ENCODE measurements around the gene VSIR. TPM values are rescaled to one million over a fixed set of nuclear protein-coding genes. Genes with fewer than 3 reads are reported as not detected.

Gene VSIR
- 3.3 TPM for polyA plus RNA-seq (2013, experiment 1 of 2)
- 3.8 TPM for polyA plus RNA-seq (2013, experiment 2 of 2)

- Histone ChIP-seq H3K4me1 (ENCODE audit: control insufficient read depth, insufficient read depth, low read depth, low read length) (peaks cover 19% of the 10 kb centered on the region), H3K36me3 (ENCODE audit: control insufficient read depth in 1 of 2, insufficient read depth in 2 of 2, low read depth in 1 of 2, low read length in 2 of 2) (no peaks in the 10 kb centered on the region), H4K91ac (ENCODE audit: low read length) (no peak within 1 kb of the TSS), H2BK15ac (ENCODE audit: low read depth, poor library complexity, severe bottlenecking) (peak within 1 kb of the TSS; percentile 96), H3K79me1 (replicated peaks; ENCODE audit: low read length, poor library complexity, severe bottlenecking) (no peaks in the 10 kb centered on the region), H2AFZ (ENCODE audit: low read depth, low read length) (peak within 1 kb of the TSS; percentile 30), H3K9me3 (ENCODE audit: control insufficient read depth, low read length) (no peaks in the 10 kb centered on the region), H3K23ac (ENCODE audit: low read length in 2 of 2) (no peak within 1 kb of the TSS), H2BK12ac (ENCODE audit: low read length in 2 of 2) (peak within 1 kb of the TSS in 1 of 2 experiments; percentile 37), H2BK5ac (ENCODE audit: low read depth, low read length, poor library complexity, severe bottlenecking) (no peak within 1 kb of the TSS), H3K18ac (ENCODE audit: low read depth in 1 of 2, low read length in 2 of 2) (peak within 1 kb of the TSS; percentile 16 to 30), H3K4me3 (ENCODE audit: insufficient read depth in 1 of 2, low read depth in 1 of 2, low read length in 2 of 2) (peak within 1 kb of the TSS; percentile 45 to 87), H3K14ac (ENCODE audit: low read length in 2 of 2) (peak within 1 kb of the TSS in 1 of 2 experiments; percentile 9), H3K9ac (ENCODE audit: low read length) (peak within 1 kb of the TSS; percentile 87), H4K8ac (ENCODE audit: low read length) (peak within 1 kb of the TSS; percentile 52), H2AK5ac (ENCODE audit: low read length, severe bottlenecking) (no peak within 1 kb of the TSS), H3K4me2 (ENCODE audit: low read length, poor library complexity, severe bottlenecking) (peak within 1 kb of the TSS; percentile 3), H3K27ac (ENCODE audit: low read length, poor library complexity, severe bottlenecking) (no peak within 1 kb of the TSS), H3K27me3 (ENCODE audit: control insufficient read depth in 1 of 2, insufficient read depth in 1 of 2, low read length in 2 of 2) (peaks cover 0 to 34% of the 10 kb centered on the region in 2 experiments), H3K4ac (ENCODE audit: low read depth in 1 of 2, low read length in 2 of 2) (no peak within 1 kb of the TSS), H2BK120ac (ENCODE audit: low read depth, low read length) (no peak within 1 kb of the TSS)
- WGBS: 3% methylated on average over 45 of the region's 55 CpGs
- peak; percentile 78 for DNase-seq
Observed at GRCh38 chr10:71773221-71773971, at the start of gene VSIR. VSIR (minus strand) TSS chr10:71773520; CDS start chr10:71773439, 81 bp downstream.

- H3K36me3 ChIP-seq (ENCODE audit: control insufficient read depth in 1 of 2, insufficient read depth in 2 of 2, low read depth in 1 of 2, low read length in 2 of 2): peaks cover 77 to 99% of the 10 kb centered on the region in 2 experiments
- no peak overlapping the region for H3K27ac ChIP-seq (ENCODE audit: low read length, poor library complexity, severe bottlenecking)
- no peak overlapping the region for H3K14ac ChIP-seq (ENCODE audit: low read length in 2 of 2)
- H4K8ac ChIP-seq (ENCODE audit: low read length): no peak overlapping the region
- H2AK5ac ChIP-seq (ENCODE audit: low read length, severe bottlenecking): no peak overlapping the region
- H3K9me3 ChIP-seq (ENCODE audit: control insufficient read depth, low read length): no peaks in the 10 kb centered on the region
- no peak overlapping the region for H3K4ac ChIP-seq (ENCODE audit: low read depth in 1 of 2, low read length in 2 of 2)
- H3K23ac ChIP-seq (ENCODE audit: low read length in 2 of 2): no peak overlapping the region
- no peak overlapping the region for H2BK5ac ChIP-seq (ENCODE audit: low read depth, low read length, poor library complexity, severe bottlenecking)
- H3K4me1 ChIP-seq (ENCODE audit: control insufficient read depth, insufficient read depth, low read depth, low read length): no peaks in the 10 kb centered on the region
- no peak overlapping the region for H2AFZ ChIP-seq (ENCODE audit: low read depth, low read length)
- no peak overlapping the region for H3K4me2 ChIP-seq (ENCODE audit: low read length, poor library complexity, severe bottlenecking)
- H2BK15ac ChIP-seq (ENCODE audit: low read depth, poor library complexity, severe bottlenecking): no peak overlapping the region
- H3K9ac ChIP-seq (ENCODE audit: low read length): no peak overlapping the region
- H4K91ac ChIP-seq (ENCODE audit: low read length): no peak overlapping the region
- no peak overlapping the region for H2BK12ac ChIP-seq (ENCODE audit: low read length in 2 of 2)
- no peaks in the 10 kb centered on the region for H3K27me3 ChIP-seq (ENCODE audit: control insufficient read depth in 1 of 2, insufficient read depth in 1 of 2, low read length in 2 of 2)
- no peak for DNase-seq
- H2BK120ac ChIP-seq (ENCODE audit: low read depth, low read length): no peak overlapping the region
- WGBS: 89% methylated on average over 8 of the region's 9 CpGs
- H3K4me3 ChIP-seq (ENCODE audit: insufficient read depth in 1 of 2, low read depth in 1 of 2, low read length in 2 of 2): no peak overlapping the region
- peaks cover 52% of the 10 kb centered on the region for H3K79me1 ChIP-seq (replicated peaks; ENCODE audit: low read length, poor library complexity, severe bottlenecking)
- no peak overlapping the region for H3K18ac ChIP-seq (ENCODE audit: low read depth in 1 of 2, low read length in 2 of 2)
Observed at GRCh38 chr10:71821909-71822763, 48.8 kb upstream of the VSIR start.

- Histone ChIP-seq H4K91ac (ENCODE audit: low read length) (no peak overlapping the region), H3K4ac (ENCODE audit: low read depth in 1 of 2, low read length in 2 of 2) (no peak overlapping the region), H3K9me3 (ENCODE audit: control insufficient read depth, low read length) (no peaks in the 10 kb centered on the region), H2AK5ac (ENCODE audit: low read length, severe bottlenecking) (no peak overlapping the region), H3K9ac (ENCODE audit: low read length) (no peak overlapping the region), H3K4me1 (ENCODE audit: control insufficient read depth, insufficient read depth, low read depth, low read length) (no peaks in the 10 kb centered on the region), H2AFZ (ENCODE audit: low read depth, low read length) (no peak overlapping the region), H3K4me2 (ENCODE audit: low read length, poor library complexity, severe bottlenecking) (no peak overlapping the region), H2BK12ac (ENCODE audit: low read length in 2 of 2) (no peak overlapping the region), H3K18ac (ENCODE audit: low read depth in 1 of 2, low read length in 2 of 2) (no peak overlapping the region), H3K23ac (ENCODE audit: low read length in 2 of 2) (no peak overlapping the region), H3K27ac (ENCODE audit: low read length, poor library complexity, severe bottlenecking) (no peak overlapping the region), H2BK120ac (ENCODE audit: low read depth, low read length) (no peak overlapping the region), H4K8ac (ENCODE audit: low read length) (no peak overlapping the region), H3K36me3 (ENCODE audit: control insufficient read depth in 1 of 2, insufficient read depth in 2 of 2, low read depth in 1 of 2, low read length in 2 of 2) (peaks cover 81 to 100% of the 10 kb centered on the region in 2 experiments), H2BK15ac (ENCODE audit: low read depth, poor library complexity, severe bottlenecking) (no peak overlapping the region), H3K4me3 (ENCODE audit: insufficient read depth in 1 of 2, low read depth in 1 of 2, low read length in 2 of 2) (no peak overlapping the region), H3K79me1 (replicated peaks; ENCODE audit: low read length, poor library complexity, severe bottlenecking) (peaks cover 48% of the 10 kb centered on the region), H2BK5ac (ENCODE audit: low read depth, low read length, poor library complexity, severe bottlenecking) (no peak overlapping the region), H3K14ac (ENCODE audit: low read length in 2 of 2) (no peak overlapping the region), H3K27me3 (ENCODE audit: control insufficient read depth in 1 of 2, insufficient read depth in 1 of 2, low read length in 2 of 2) (no peaks in the 10 kb centered on the region)
- DNase-seq: no peak
- WGBS: 93% methylated on average over 7 of the region's 8 CpGs
Observed at GRCh38 chr10:71820966-71821365, 47.6 kb upstream of the VSIR start.

- Histone ChIP-seq H3K14ac (ENCODE audit: low read length in 2 of 2) (no peak overlapping the region), H2AFZ (ENCODE audit: low read depth, low read length) (no peak overlapping the region), H3K18ac (ENCODE audit: low read depth in 1 of 2, low read length in 2 of 2) (no peak overlapping the region), H3K9me3 (ENCODE audit: control insufficient read depth, low read length) (no peaks in the 10 kb centered on the region), H3K4me1 (ENCODE audit: control insufficient read depth, insufficient read depth, low read depth, low read length) (no peaks in the 10 kb centered on the region), H4K91ac (ENCODE audit: low read length) (no peak overlapping the region), H3K4me2 (ENCODE audit: low read length, poor library complexity, severe bottlenecking) (no peak overlapping the region), H2BK12ac (ENCODE audit: low read length in 2 of 2) (no peak overlapping the region), H3K27ac (ENCODE audit: low read length, poor library complexity, severe bottlenecking) (no peak overlapping the region), H3K4me3 (ENCODE audit: insufficient read depth in 1 of 2, low read depth in 1 of 2, low read length in 2 of 2) (no peak overlapping the region), H3K79me1 (replicated peaks; ENCODE audit: low read length, poor library complexity, severe bottlenecking) (peaks cover 43% of the 10 kb centered on the region), H2BK15ac (ENCODE audit: low read depth, poor library complexity, severe bottlenecking) (no peak overlapping the region), H2BK120ac (ENCODE audit: low read depth, low read length) (no peak overlapping the region), H3K4ac (ENCODE audit: low read depth in 1 of 2, low read length in 2 of 2) (no peak overlapping the region), H3K27me3 (ENCODE audit: control insufficient read depth in 1 of 2, insufficient read depth in 1 of 2, low read length in 2 of 2) (no peaks in the 10 kb centered on the region), H4K8ac (ENCODE audit: low read length) (no peak overlapping the region), H3K9ac (ENCODE audit: low read length) (no peak overlapping the region), H2AK5ac (ENCODE audit: low read length, severe bottlenecking) (no peak overlapping the region), H3K36me3 (ENCODE audit: control insufficient read depth in 1 of 2, insufficient read depth in 2 of 2, low read depth in 1 of 2, low read length in 2 of 2) (peaks cover 85 to 100% of the 10 kb centered on the region in 2 experiments), H3K23ac (ENCODE audit: low read length in 2 of 2) (no peak overlapping the region), H2BK5ac (ENCODE audit: low read depth, low read length, poor library complexity, severe bottlenecking) (no peak overlapping the region)
- no peak for DNase-seq
- 90% methylated on average over 6 of the region's 6 CpGs for WGBS
Observed at GRCh38 chr10:71819985-71820384, 46.7 kb upstream of the VSIR start.

All from mesenchymal stem cell (in vitro differentiated cells and primary cell).